Measurements from ENCODE around the gene GUK1. TPM values are rescaled to one million over a fixed set of nuclear protein-coding genes. Genes with fewer than 3 reads are reported as not detected.

Gene GUK1
- total RNA-seq, 1 experiment from 2014 or later, result 111 TPM

- H3K36me3 Mint-ChIP-seq, result no peaks in the 10 kb centered on the region
- DNase-seq (ENCODE audit: low spot score) (no peak), ATAC-seq (no peak)
- peaks cover 2% of the 10 kb centered on the region; the same call in 1 of the 2 replicates for H3K27me3 Mint-ChIP-seq (ENCODE audit: low read depth)
- H3K27ac Mint-ChIP-seq, result no peak overlapping the region
- no peaks in the 10 kb centered on the region for H3K4me1 Mint-ChIP-seq
- ChIA-PET CTCF (no interaction called here), POLR2A (no interaction called here)
- no peak for TF ChIP-seq AR (CRISPR knock-in tag; IDR thresholded peaks at IDR 0.05)
- H3K4me3 Mint-ChIP-seq, result no peak overlapping the region
- H3K9me3 Mint-ChIP-seq, result peaks cover 10% of the 10 kb centered on the region
These were observed 50.1 kb downstream of the GUK1 start for GRCh38 chr1:228190182-228190581.

DNA sequence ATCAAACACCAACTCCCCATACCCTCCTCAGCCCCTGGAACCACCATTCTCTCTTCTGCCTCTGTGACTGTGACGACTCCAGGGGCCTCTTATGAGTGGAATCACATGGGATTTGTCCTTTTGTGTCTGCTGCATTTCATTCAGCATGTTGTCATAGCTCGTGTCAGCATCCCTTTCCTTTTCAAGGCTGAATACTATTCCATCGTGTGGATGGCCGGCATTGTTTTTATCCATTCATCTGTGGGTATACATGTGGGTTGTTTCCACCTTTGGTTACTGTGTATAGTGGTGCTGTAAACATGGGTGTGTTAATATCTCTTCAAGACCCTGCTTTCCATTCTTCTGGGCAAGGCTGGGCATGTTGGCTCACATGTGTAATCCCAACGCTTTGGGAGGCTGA is 50.7 kb downstream of the GUK1 start:
- ChIA-PET CTCF (no interaction called here), POLR2A (no interaction called here)
- Mint-ChIP-seq H3K9me3 (peaks cover 16% of the 10 kb centered on the region), H3K27ac (no peak overlapping the region), H3K4me1 (no peaks in the 10 kb centered on the region), H3K4me3 (no peak overlapping the region), H3K36me3 (no peaks in the 10 kb centered on the region), H3K27me3 (ENCODE audit: low read depth) (peaks cover 2% of the 10 kb centered on the region; the same call in 1 of the 2 replicates)
- no peak for DNase-seq (ENCODE audit: low spot score)
- TF ChIP-seq ZNF219 (CRISPR knock-in tag; IDR thresholded peaks at IDR 0.05; ENCODE audit: borderline replicate concordance) (no peak), HMGA2 (CRISPR knock-in tag; IDR thresholded peaks at IDR 0.05) (no peak), ERG (CRISPR knock-in tag; IDR thresholded peaks at IDR 0.05) (no peak), HMGXB4 (CRISPR knock-in tag; IDR thresholded peaks at IDR 0.05) (no peak), ZNF121 (CRISPR knock-in tag; IDR thresholded peaks at IDR 0.05) (no peak), OVOL2 (CRISPR knock-in tag; IDR thresholded peaks at IDR 0.05; ENCODE audit: borderline replicate concordance) (no peak), RELA (CRISPR knock-in tag; IDR thresholded peaks at IDR 0.05; ENCODE audit: borderline replicate concordance) (no peak), NFATC4 (CRISPR knock-in tag; IDR thresholded peaks at IDR 0.05) (no peak), AR (CRISPR knock-in tag; IDR thresholded peaks at IDR 0.05) (no peak)
- no peak for ATAC-seq

DNA sequence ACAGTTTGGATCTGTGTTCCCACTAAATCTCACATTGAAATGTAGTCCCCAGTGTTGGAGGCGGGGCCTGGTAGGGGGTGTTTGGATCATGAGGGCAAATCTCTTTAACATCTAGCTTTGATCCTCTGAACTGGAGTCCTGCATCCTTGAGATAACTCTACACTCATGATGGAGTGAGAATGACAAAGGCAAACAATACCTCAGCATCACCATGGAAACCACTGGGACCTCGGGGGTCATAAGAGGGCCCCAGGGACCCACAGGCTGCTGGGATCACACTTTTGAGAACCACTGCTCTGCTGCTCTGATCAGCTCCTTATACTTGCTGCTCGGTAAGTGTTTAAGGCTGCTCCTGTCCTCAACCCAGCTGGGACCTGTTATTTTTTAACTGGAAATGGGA is 54.4 kb downstream of the GUK1 start:
- Mint-ChIP-seq H3K27me3 (ENCODE audit: low read depth) (peaks cover 28% of the 10 kb centered on the region), H3K27ac (no peak overlapping the region), H3K9me3 (peaks cover 40% of the 10 kb centered on the region), H3K36me3 (peaks cover 16% of the 10 kb centered on the region), H3K4me3 (no peak overlapping the region), H3K4me1 (no peaks in the 10 kb centered on the region)
- no peak for ATAC-seq
- DNase-seq (ENCODE audit: low spot score), result no peak
- POLR2A ChIA-PET, result no interaction called here
- CTCF ChIA-PET, result no interaction called here
- TF ChIP-seq ARID4B (CRISPR knock-in tag; IDR thresholded peaks at IDR 0.05; ENCODE audit: borderline replicate concordance), result no peak
- TF ChIP-seq CREM (CRISPR knock-in tag; IDR thresholded peaks at IDR 0.05), result no peak
- no peak for TF ChIP-seq STAT6 (CRISPR knock-in tag; conservative IDR thresholded peaks at IDR 0.05; ENCODE audit: low read depth)
- TF ChIP-seq NR1H2 (CRISPR knock-in tag; IDR thresholded peaks at IDR 0.05), result no peak
- TF ChIP-seq RORB (CRISPR knock-in tag; IDR thresholded peaks at IDR 0.05), result no peak
- TF ChIP-seq RELA (CRISPR knock-in tag; IDR thresholded peaks at IDR 0.05; ENCODE audit: borderline replicate concordance), result no peak
